GM12878 (cell line): ENCODE measurements around the gene GTF3A. TPM values are rescaled to one million over a fixed set of nuclear protein-coding genes. Genes with fewer than 3 reads are reported as not detected.

Experiments
- ATAC-seq: fragments of 200-7000 bp; cut with Tn5 transposase; 3 replicates; pipeline ENCODE4 v1.9.1; 2020; ENCODE audit warnings: mild to moderate bottlenecking, moderate library complexity
- BruUV-seq: library from RNA; stranded (reverse); fragments of 400-500 nt; replicated peaks from 2 replicates; lab custom pipeline; 2021; lab: Mats Ljungman, UMichigan
- CTCF ChIA-PET: fragments of 300-600 bp; sonication (Branson Sonifier 250); formaldehyde crosslinking; extraction: SDS; loops from one replicate; lab custom pipeline; 2021; ENCODE audit warnings: inconsistent platforms; lab: Yijun Ruan, JAX
- POLR2A ChIA-PET: fragments of 350-600 bp; formaldehyde crosslinking; extraction: SDS; loops from one replicate; lab custom pipeline; 2021; ENCODE audit warnings: inconsistent platforms; lab: Charles Lee
- RAD21 ChIA-PET: fragments of 300-600 bp; sonication (Branson Sonifier 250); formaldehyde crosslinking; loops from one replicate; lab custom pipeline; 2023; ENCODE audit warnings: antibody characterized with exemption; ENCODE audit not compliant: unreplicated experiment; lab: Charles Lee
- SMC1A ChIA-PET: fragments of 300-600 bp; sonication (Branson Sonifier 250); formaldehyde crosslinking; loops from one replicate; lab custom pipeline; 2023; ENCODE audit not compliant: unreplicated experiment, uncharacterized antibody; lab: Charles Lee
- DNase-seq: peaks from one replicate; pipeline ENCODE4 v3.0.0-alpha.2; 2011; ENCODE audit warnings: low read depth, low spot score
- FAIRE-seq: peaks from 3 replicates; lab custom pipeline; 2011; peaks lifted over from hg19 to GRCh38; lab: Jason Lieb, UNC
- H2AFZ ChIP-seq: 2 replicates; pipeline ENCODE4 v1.6.0; 2011; ENCODE audit warnings: low read depth, low read length, control low read depth; ENCODE audit not compliant: control insufficient read depth
- H3K27ac ChIP-seq: 2 replicates; pipeline ENCODE4 v1.5.1; 2011; ENCODE audit warnings: control low read depth; ENCODE audit not compliant: control insufficient read depth, insufficient read depth
- H3K27me3 ChIP-seq, 2 experiments: replicated peaks in 1 of 2; 2 replicates each; pipeline versions ENCODE4 v1.6.0 to v1.6.1; 2011; ENCODE audit warnings: low read length in 1 of 2; ENCODE audit not compliant: control insufficient read depth in 2 of 2, insufficient read depth in 2 of 2
- H3K36me3 ChIP-seq, 2 experiments: 2 replicates each; pipeline ENCODE4 v1.5.1; 2011; ENCODE audit warnings: low read length in 1 of 2; ENCODE audit not compliant: control insufficient read depth in 2 of 2, insufficient read depth in 2 of 2
- H3K4me1 ChIP-seq: 2 replicates; pipeline ENCODE4 v1.6.1; 2011; ENCODE audit warnings: mild to moderate bottlenecking, low read length, moderate library complexity, mixed read lengths; ENCODE audit not compliant: control insufficient read depth, insufficient read depth
- H3K4me2 ChIP-seq: 2 replicates; pipeline ENCODE4 v1.6.0; 2011; ENCODE audit warnings: control low read depth; ENCODE audit not compliant: control insufficient read depth, insufficient read depth
- H3K4me3 ChIP-seq: fragments of 200-600 bp; sonication (generic); 2 replicates; pipeline ENCODE4 v1.5.1; 2016
- H3K79me2 ChIP-seq: 2 replicates; pipeline ENCODE4 v1.6.0; 2011; ENCODE audit warnings: low read length; ENCODE audit not compliant: control insufficient read depth, insufficient read depth
- H3K9ac ChIP-seq: 2 replicates; pipeline ENCODE4 v1.8.0; 2011; ENCODE audit warnings: low read length, control low read depth, mixed read lengths; ENCODE audit not compliant: control insufficient read depth, insufficient read depth
- H3K9me3 ChIP-seq: replicated peaks from 3 replicates; pipeline ENCODE4 v1.5.1; 2011; ENCODE audit warnings: mild to moderate bottlenecking, low read length; ENCODE audit not compliant: control insufficient read depth, insufficient read depth
- H4K20me1 ChIP-seq: 2 replicates; pipeline ENCODE4 v1.6.0; 2011; ENCODE audit not compliant: control insufficient read depth, insufficient read depth
- WGBS: methylation state at CpG from one replicate; pipeline ENCODE4 v1.1.6; 2016; ENCODE audit warnings: low lambda C conversion rate; ENCODE audit not compliant: insufficient replicate concordance, insufficient coverage; ENCODE audit errors: missing lambda C conversion rate; 5-methylcytosine and 5-hydroxymethylcytosine counted together
- in situ Hi-C: fragments of 300-500 bp; cut with MboI; formaldehyde crosslinking; loops from 9 replicates; pipeline ENCODE4 v1.14.3; 2018; ENCODE audit warnings: mixed read lengths
- intact Hi-C: fragments of 100-400 bp; cut with micrococcal nuclease; formaldehyde crosslinking; loops from one replicate; pipeline ENCODE4 v1.14.2; 2022; ENCODE audit not compliant: unreplicated experiment
- polyA plus RNA-seq, 11 experiments: library from polyadenylated mRNA; depleted of rRNA in 4 of 11; unstranded in 6 of 11; stranded (reverse) in 5 of 11; fragments of >200 nt; fragmentation: Nextera tagmentation in 4 of 11; fragmentation: Illumina TruSeq in 1 of 11; extraction: Ambion mirVana in 4 of 11; extraction: Trizol in 1 of 11; gene quantifications; 1 replicate in 1 of 11; 2 replicates in 10 of 11; pipeline versions ENCODE4 v1.2.1 to v1.2.3, GENCODE V29; 2011 to 2016; ENCODE audit warnings: inconsistent platforms in 2 of 11, missing spikeins in 2 of 11, low read depth in 1 of 11
- total RNA-seq, 4 experiments: library from RNA; depleted of rRNA in 3 of 4; stranded (reverse); fragments of >200 nt in 3 of 4; fragmentation: Illumina TruSeq in 1 of 4; extraction: Trizol in 1 of 4; gene quantifications; 2 replicates each; pipeline versions ENCODE4 v1.2.1 to v1.2.3, GENCODE V29; 2013 to 2021
- TF ChIP-seq, protein P1 (sequence below), 3 experiments: IDR thresholded peaks in 2 of 3; conservative IDR thresholded peaks in 1 of 3; 2 replicates each; pipeline ENCODE4 v1.5.1; 2011; ENCODE audit warnings: low read depth in 3 of 3, low read length in 3 of 3, mild to moderate bottlenecking in 3 of 3, control low read depth in 2 of 3, moderate library complexity in 2 of 3, inconsistent platforms in 1 of 3, mixed read lengths in 1 of 3; ENCODE audit not compliant: control insufficient read depth in 2 of 3, insufficient read depth in 1 of 3; ENCODE audit errors: extremely low read depth in 1 of 3
- TF ChIP-seq, protein P2 (sequence below): fragments of 450-650 bp; IDR thresholded peaks from 2 replicates; pipeline ENCODE4 v1.6.1; 2018; ENCODE audit warnings: mild to moderate bottlenecking, low read depth, moderate library complexity; ENCODE audit not compliant: partially characterized antibody

The GTF3A gene
- total and polyA plus RNA-seq, 10 of the 15 experiments (the other 5 are each of a cell fraction or from before 2014, with no cell fraction given) = 74.2 to 524 (median 216) TPM

DNA sequence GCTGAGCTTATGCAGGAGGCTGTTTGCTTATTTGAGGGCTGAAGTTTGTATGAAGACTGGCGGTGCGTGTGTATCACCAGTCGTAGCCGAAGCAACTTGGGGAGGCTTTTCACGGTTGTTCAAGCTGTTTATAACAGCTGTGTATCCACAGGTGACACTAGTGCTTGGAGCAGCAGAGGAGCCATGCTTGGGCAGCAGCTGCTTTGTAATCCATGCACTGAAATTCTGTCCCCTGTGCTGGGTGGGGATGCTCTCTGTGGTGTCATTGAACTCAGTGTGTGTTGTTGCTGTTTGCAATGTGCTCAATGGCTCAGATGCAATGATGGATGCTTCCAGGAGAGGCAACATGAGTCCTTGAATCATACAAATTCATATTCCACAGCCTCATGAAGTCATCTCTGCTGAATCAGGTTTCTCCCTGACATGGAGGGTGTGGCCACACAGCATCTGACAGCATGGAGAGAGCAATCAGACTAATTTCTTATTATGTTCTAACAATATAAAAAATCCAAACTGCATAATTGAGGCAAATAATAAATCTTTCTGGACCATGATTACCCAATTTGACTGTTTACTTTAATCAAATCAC is 18.8 kb upstream of the GTF3A start:
- FAIRE-seq = no peak
- in situ Hi-C loops (no loop called here), intact Hi-C loops (loop anchor here (1.0 kb wide), 1 partner anchor 421 kb away; no protein-coding TSS in a partner anchor)

More for the DNA sequence above, 18.8 kb upstream of the GTF3A start:
- Histone ChIP-seq H2AFZ (no peak overlapping the region), H3K9me3 (no peaks in the 10 kb centered on the region; the same call in 2 of the 3 replicates), H3K27me3 (no peaks in the 10 kb centered on the region; a peak in 2 of 4 replicates), H3K27ac (no peak overlapping the region), H3K4me1 (no peaks in the 10 kb centered on the region), H3K9ac (no peak overlapping the region), H3K4me2 (no peak overlapping the region)
- ChIA-PET CTCF (interaction anchor here (0.5 to 2.9 kb wide), 11 partner anchors 10 to 458 kb away, joined by 3 to 23 read pairs (median 3); no protein-coding TSS in a partner anchor), RAD21 (interaction anchor here (0.6 to 1.1 kb wide), 2 partner anchors 128 to 421 kb away, joined by 3 read pairs; no protein-coding TSS in a partner anchor)
- WGBS = 46% methylated on average over 5 of the region's 5 CpGs
- TF ChIP-seq, protein P1, sequence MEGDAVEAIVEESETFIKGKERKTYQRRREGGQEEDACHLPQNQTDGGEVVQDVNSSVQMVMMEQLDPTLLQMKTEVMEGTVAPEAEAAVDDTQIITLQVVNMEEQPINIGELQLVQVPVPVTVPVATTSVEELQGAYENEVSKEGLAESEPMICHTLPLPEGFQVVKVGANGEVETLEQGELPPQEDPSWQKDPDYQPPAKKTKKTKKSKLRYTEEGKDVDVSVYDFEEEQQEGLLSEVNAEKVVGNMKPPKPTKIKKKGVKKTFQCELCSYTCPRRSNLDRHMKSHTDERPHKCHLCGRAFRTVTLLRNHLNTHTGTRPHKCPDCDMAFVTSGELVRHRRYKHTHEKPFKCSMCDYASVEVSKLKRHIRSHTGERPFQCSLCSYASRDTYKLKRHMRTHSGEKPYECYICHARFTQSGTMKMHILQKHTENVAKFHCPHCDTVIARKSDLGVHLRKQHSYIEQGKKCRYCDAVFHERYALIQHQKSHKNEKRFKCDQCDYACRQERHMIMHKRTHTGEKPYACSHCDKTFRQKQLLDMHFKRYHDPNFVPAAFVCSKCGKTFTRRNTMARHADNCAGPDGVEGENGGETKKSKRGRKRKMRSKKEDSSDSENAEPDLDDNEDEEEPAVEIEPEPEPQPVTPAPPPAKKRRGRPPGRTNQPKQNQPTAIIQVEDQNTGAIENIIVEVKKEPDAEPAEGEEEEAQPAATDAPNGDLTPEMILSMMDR (IDR thresholded peaks at IDR 0.05 in 2 of 3, conservative IDR thresholded peaks at IDR 0.05 in 1 of 3; ENCODE audit: control insufficient read depth in 2 of 3, extremely low read depth in 1 of 3, insufficient read depth in 1 of 3, low read depth in 3 of 3, low read length in 3 of 3) = 0 out of 6 replicates have a peak, but pooled peaks of 1 of the 3 experiments have one; percentile 3
- TF ChIP-seq, protein P2, sequence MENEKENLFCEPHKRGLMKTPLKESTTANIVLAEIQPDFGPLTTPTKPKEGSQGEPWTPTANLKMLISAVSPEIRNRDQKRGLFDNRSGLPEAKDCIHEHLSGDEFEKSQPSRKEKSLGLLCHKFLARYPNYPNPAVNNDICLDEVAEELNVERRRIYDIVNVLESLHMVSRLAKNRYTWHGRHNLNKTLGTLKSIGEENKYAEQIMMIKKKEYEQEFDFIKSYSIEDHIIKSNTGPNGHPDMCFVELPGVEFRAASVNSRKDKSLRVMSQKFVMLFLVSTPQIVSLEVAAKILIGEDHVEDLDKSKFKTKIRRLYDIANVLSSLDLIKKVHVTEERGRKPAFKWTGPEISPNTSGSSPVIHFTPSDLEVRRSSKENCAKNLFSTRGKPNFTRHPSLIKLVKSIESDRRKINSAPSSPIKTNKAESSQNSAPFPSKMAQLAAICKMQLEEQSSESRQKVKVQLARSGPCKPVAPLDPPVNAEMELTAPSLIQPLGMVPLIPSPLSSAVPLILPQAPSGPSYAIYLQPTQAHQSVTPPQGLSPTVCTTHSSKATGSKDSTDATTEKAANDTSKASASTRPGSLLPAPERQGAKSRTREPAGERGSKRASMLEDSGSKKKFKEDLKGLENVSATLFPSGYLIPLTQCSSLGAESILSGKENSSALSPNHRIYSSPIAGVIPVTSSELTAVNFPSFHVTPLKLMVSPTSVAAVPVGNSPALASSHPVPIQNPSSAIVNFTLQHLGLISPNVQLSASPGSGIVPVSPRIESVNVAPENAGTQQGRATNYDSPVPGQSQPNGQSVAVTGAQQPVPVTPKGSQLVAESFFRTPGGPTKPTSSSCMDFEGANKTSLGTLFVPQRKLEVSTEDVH = no peak
- TF ChIP-seq, all 136 proteins: peak for 1
- Histone ChIP-seq H3K36me3 (no peaks in the 10 kb centered on the region), H4K20me1 (no peaks in the 10 kb centered on the region), H3K4me3 (no peak overlapping the region), H3K79me2 (no peaks in the 10 kb centered on the region)
- ATAC-seq (peak; percentile 34; the same call in 1 of the 3 replicates), DNase-seq (no peak)
- no TSS peak for BruUV-seq
- ChIA-PET SMC1A (interaction anchor here (0.6 to 2.5 kb wide), 2 partner anchors 374 to 421 kb away, joined by 3 to 8 read pairs; no protein-coding TSS in a partner anchor), POLR2A (no interaction called here)
